Measurements from ENCODE around the gene RPS6KL1. TPM values are rescaled to one million over a fixed set of nuclear protein-coding genes. Genes with fewer than 3 reads are reported as not detected.

The RPS6KL1 gene
- polyA plus RNA-seq, 1 donor from 2014 or later: 147 TPM

DNA sequence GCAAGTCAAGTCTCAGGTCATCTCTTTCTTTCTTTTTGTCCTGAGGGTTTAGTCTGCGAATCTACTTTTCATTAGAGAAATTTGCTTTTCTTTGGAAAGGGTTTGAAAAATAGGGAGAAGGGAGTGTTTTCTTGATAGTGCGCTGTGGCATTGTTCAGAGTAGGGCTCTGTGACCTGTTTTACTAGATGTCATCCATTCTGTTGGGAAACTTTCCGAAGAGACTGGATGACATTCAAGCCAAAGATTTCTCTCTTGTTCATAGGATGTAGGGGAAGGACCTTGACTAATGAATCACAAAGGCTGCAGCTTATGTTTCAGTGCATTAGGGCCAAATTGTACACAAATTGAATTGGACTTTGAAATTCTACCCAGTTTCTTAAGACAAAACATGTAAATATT, 26.7 kb downstream of the RPS6KL1 start:
- Histone ChIP-seq H3K9me2 (ENCODE audit: insufficient read depth, low read length) (no peaks in the 10 kb centered on the region), H3K27ac (ENCODE audit: low read length) (no peak overlapping the region)

DNA sequence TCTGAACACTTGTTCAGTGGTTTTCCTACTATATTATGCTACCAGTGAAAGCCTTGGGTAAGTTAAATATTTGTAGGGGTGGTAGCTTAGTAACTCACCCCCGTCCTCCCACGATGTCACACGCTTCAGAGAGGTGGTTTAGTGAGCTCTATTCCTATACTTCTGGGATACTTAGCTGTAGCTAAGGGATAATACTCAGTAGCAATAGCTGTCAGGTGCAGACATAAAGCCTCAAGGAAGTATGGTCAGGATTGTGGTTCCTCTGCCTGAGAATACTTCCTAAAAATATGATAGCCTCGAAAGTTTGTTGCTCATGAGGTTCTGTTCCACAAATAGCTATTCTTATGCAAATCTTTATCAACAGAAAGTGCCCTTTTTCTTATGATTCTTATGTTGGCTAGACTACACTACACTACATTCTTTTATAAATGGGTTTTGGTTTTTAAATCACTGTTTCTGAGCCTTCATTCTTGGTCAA, 29.4 kb downstream of the RPS6KL1 start:
- H3K27ac ChIP-seq (ENCODE audit: low read length): no peak overlapping the region
- H4K20me1 ChIP-seq (ENCODE audit: insufficient read depth): no peaks in the 10 kb centered on the region
- no peak overlapping the region for H3K9ac ChIP-seq (ENCODE audit: low read length)
- H3K4me2 ChIP-seq (ENCODE audit: low read length): no peak overlapping the region
- H3K36me3 ChIP-seq (ENCODE audit: insufficient read depth, low read length): peaks cover under 1% of the 10 kb centered on the region
- H3K4me3 ChIP-seq (ENCODE audit: low read length): no peak overlapping the region
- H3K79me2 ChIP-seq (replicated peaks; ENCODE audit: insufficient read depth, low read length): peaks cover 2% of the 10 kb centered on the region
- H3F3A ChIP-seq (ENCODE audit: insufficient read depth, low read length, poor library complexity, severe bottlenecking): no peaks in the 10 kb centered on the region
- TF ChIP-seq MXI1 (conservative IDR thresholded peaks at IDR 0.05; ENCODE audit: poor library complexity, severe bottlenecking) (no peak), RAD21 (conservative IDR thresholded peaks at IDR 0.05) (no peak), POLR2AphosphoS5 (IDR thresholded peaks at IDR 0.05) (no peak), SMC3 (conservative IDR thresholded peaks at IDR 0.05; ENCODE audit: poor library complexity) (no peak), EZH2 (IDR thresholded peaks at IDR 0.05; ENCODE audit: borderline replicate concordance, insufficient read depth, low read length, poor library complexity, severe bottlenecking) (no peak), EP300 (conservative IDR thresholded peaks at IDR 0.05; ENCODE audit: poor library complexity, severe bottlenecking) (no peak), TAF1 (IDR thresholded peaks at IDR 0.05; ENCODE audit: low read depth) (no peak)
- TF ChIP-seq, protein P1, sequence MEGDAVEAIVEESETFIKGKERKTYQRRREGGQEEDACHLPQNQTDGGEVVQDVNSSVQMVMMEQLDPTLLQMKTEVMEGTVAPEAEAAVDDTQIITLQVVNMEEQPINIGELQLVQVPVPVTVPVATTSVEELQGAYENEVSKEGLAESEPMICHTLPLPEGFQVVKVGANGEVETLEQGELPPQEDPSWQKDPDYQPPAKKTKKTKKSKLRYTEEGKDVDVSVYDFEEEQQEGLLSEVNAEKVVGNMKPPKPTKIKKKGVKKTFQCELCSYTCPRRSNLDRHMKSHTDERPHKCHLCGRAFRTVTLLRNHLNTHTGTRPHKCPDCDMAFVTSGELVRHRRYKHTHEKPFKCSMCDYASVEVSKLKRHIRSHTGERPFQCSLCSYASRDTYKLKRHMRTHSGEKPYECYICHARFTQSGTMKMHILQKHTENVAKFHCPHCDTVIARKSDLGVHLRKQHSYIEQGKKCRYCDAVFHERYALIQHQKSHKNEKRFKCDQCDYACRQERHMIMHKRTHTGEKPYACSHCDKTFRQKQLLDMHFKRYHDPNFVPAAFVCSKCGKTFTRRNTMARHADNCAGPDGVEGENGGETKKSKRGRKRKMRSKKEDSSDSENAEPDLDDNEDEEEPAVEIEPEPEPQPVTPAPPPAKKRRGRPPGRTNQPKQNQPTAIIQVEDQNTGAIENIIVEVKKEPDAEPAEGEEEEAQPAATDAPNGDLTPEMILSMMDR (IDR thresholded peaks at IDR 0.05; ENCODE audit: poor library complexity, severe bottlenecking): no peak
- TF ChIP-seq, protein P2, sequence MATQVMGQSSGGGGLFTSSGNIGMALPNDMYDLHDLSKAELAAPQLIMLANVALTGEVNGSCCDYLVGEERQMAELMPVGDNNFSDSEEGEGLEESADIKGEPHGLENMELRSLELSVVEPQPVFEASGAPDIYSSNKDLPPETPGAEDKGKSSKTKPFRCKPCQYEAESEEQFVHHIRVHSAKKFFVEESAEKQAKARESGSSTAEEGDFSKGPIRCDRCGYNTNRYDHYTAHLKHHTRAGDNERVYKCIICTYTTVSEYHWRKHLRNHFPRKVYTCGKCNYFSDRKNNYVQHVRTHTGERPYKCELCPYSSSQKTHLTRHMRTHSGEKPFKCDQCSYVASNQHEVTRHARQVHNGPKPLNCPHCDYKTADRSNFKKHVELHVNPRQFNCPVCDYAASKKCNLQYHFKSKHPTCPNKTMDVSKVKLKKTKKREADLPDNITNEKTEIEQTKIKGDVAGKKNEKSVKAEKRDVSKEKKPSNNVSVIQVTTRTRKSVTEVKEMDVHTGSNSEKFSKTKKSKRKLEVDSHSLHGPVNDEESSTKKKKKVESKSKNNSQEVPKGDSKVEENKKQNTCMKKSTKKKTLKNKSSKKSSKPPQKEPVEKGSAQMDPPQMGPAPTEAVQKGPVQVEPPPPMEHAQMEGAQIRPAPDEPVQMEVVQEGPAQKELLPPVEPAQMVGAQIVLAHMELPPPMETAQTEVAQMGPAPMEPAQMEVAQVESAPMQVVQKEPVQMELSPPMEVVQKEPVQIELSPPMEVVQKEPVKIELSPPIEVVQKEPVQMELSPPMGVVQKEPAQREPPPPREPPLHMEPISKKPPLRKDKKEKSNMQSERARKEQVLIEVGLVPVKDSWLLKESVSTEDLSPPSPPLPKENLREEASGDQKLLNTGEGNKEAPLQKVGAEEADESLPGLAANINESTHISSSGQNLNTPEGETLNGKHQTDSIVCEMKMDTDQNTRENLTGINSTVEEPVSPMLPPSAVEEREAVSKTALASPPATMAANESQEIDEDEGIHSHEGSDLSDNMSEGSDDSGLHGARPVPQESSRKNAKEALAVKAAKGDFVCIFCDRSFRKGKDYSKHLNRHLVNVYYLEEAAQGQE (IDR thresholded peaks at IDR 0.05; ENCODE audit: borderline replicate concordance): no peak
- no peaks in the 10 kb centered on the region for H3K27me3 ChIP-seq (ENCODE audit: insufficient read depth, low read depth, low read length)
- no peaks in the 10 kb centered on the region for H3K9me2 ChIP-seq (ENCODE audit: insufficient read depth, low read length)
- no peak overlapping the region for H2AFZ ChIP-seq (ENCODE audit: low read depth, low read length)
- H3K9me3 ChIP-seq (ENCODE audit: low read length): no peaks in the 10 kb centered on the region

More for the DNA sequence above, 26.7 kb downstream of the RPS6KL1 start:
- Histone ChIP-seq H3K9me3 (ENCODE audit: low read length) (no peaks in the 10 kb centered on the region), H4K20me1 (ENCODE audit: insufficient read depth) (no peaks in the 10 kb centered on the region), H3K27me3 (ENCODE audit: insufficient read depth, low read depth, low read length) (no peaks in the 10 kb centered on the region), H3K4me2 (ENCODE audit: low read length) (no peak overlapping the region), H3F3A (ENCODE audit: insufficient read depth, low read length, poor library complexity, severe bottlenecking) (no peaks in the 10 kb centered on the region), H3K4me3 (ENCODE audit: low read length) (no peak overlapping the region), H2AFZ (ENCODE audit: low read depth, low read length) (no peak overlapping the region), H3K79me2 (replicated peaks; ENCODE audit: insufficient read depth, low read length) (no peaks in the 10 kb centered on the region), H3K9ac (ENCODE audit: low read length) (no peak overlapping the region), H3K36me3 (ENCODE audit: insufficient read depth, low read length) (peaks cover 10% of the 10 kb centered on the region)
- TF ChIP-seq TAF1 (IDR thresholded peaks at IDR 0.05; ENCODE audit: low read depth) (no peak), EP300 (conservative IDR thresholded peaks at IDR 0.05; ENCODE audit: poor library complexity, severe bottlenecking) (no peak), RAD21 (conservative IDR thresholded peaks at IDR 0.05) (no peak), MXI1 (conservative IDR thresholded peaks at IDR 0.05; ENCODE audit: poor library complexity, severe bottlenecking) (no peak), SMC3 (conservative IDR thresholded peaks at IDR 0.05; ENCODE audit: poor library complexity) (no peak)
- TF ChIP-seq, protein P1 (IDR thresholded peaks at IDR 0.05; ENCODE audit: poor library complexity, severe bottlenecking): no peak
- TF ChIP-seq, protein P2 (IDR thresholded peaks at IDR 0.05; ENCODE audit: borderline replicate concordance): no peak
